Raji (cell line): ENCODE data around the gene SLK.

Experiments
- POLR2A ChIP-seq: IDR thresholded peaks from 2 replicates; pipeline ENCODE4 v1.6.1; 2011; ENCODE audit warnings: low read depth, low read length, control low read depth; ENCODE audit not compliant: insufficient read depth

SLK gene

GRCh38 chr10:104069613-104070012 is 102.7 kb downstream of the SLK start:
- no peak for TF ChIP-seq POLR2A

GRCh38 chr10:104072786-104073185 is 105.8 kb downstream of the SLK start:
- TF ChIP-seq POLR2A = no peak

- TF ChIP-seq POLR2A = no peak
Measured at GRCh38 chr10:104074505-104074904, 107.6 kb downstream of the SLK start.

DNA sequence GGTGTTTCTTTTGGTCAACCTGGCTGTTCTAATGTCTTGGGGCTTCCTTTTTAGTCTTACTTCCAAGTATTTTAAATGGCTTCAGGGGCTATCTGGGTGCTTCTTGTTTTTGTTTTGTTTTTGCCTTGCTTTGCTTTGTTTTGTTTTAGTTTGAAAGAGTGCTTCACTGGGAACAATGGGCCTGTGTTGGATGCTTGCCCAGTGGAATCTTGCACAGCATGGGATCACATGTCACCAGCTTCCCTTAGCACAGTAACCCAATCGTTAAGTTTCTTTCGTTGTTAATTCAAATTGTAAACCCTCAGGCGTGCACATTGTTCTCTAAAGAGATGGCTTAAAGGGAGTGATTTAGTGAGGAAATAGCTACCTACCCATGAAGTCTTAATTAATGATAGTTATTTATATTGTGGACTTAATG is 109.8 kb downstream of the SLK start:
- no peak for TF ChIP-seq POLR2A

GRCh38 chr10:104077247-104077646 is 110.3 kb downstream of the SLK start:
- no peak for TF ChIP-seq POLR2A

GRCh38 chr10:104077663-104078151 is 110.8 kb downstream of the SLK start:
- TF ChIP-seq POLR2A = no peak
